DMS114 treated with DMSO at 0.1 percent for 48 hours (cell line): ENCODE measurements around the gene TEK.
"Not testable (repeated sequence)": the region's sequence is repeated elsewhere in the genome, so short reads cannot be mapped to it uniquely, and the experiment has no call there.

ENCODE experiments used
- DNase-seq: peaks from one replicate; lab custom pipeline; 2025; ENCODE audit not compliant: unreplicated experiment; lab: John Stamatoyannopoulos, UW

TEK gene

GRCh38 chr9:27108981-27109541 is at the start of gene TEK:
TEK (plus strand) TSS chr9:27109225; CDS start chr9:27109591, 366 bp downstream.
- DNase-seq = no peak

- no peak for DNase-seq
These were observed 49.6 kb upstream of the TEK start for GRCh38 chr9:27059412-27059811.

GRCh38 chr9:27059907-27060306 is 49.1 kb upstream of the TEK start:
- no peak for DNase-seq

- DNase-seq = no peak
These were observed 43.7 kb upstream of the TEK start for GRCh38 chr9:27065288-27065687.

- DNase-seq = no peak
These were observed 34.9 kb upstream of the TEK start for GRCh38 chr9:27073841-27074728.

GRCh38 chr9:27078685-27079084 is 30.3 kb upstream of the TEK start:
- DNase-seq = no peak

GRCh38 chr9:27085456-27085855 is 23.6 kb upstream of the TEK start:
- no peak for DNase-seq

GRCh38 chr9:27086818-27087680 is 22.0 kb upstream of the TEK start:
- DNase-seq = no peak

GRCh38 chr9:27088981-27089380 is 20.0 kb upstream of the TEK start:
- no peak for DNase-seq

- no peak for DNase-seq
These were observed 19.3 kb upstream of the TEK start for GRCh38 chr9:27089706-27090105.

- DNase-seq = no peak
These were observed 18.8 kb upstream of the TEK start for GRCh38 chr9:27090231-27090630.

GRCh38 chr9:27090711-27091110 is 18.3 kb upstream of the TEK start:
- no peak for DNase-seq

- DNase-seq = not testable (repeated sequence)
These were observed 16.5 kb upstream of the TEK start for GRCh38 chr9:27092496-27092895.

GRCh38 chr9:27093384-27094067 is 15.5 kb upstream of the TEK start:
- DNase-seq = not testable (repeated sequence)

GRCh38 chr9:27094640-27095298 is 14.3 kb upstream of the TEK start:
- no peak for DNase-seq

GRCh38 chr9:27107241-27107640 is 1.8 kb upstream of the TEK start:
- DNase-seq = no peak

GRCh38 chr9:27109621-27110020 is 596 bp downstream of the TEK start:
- no peak for DNase-seq

GRCh38 chr9:27110181-27110580 is 1.2 kb downstream of the TEK start:
- no peak for DNase-seq

GRCh38 chr9:27112235-27112634 is 3.2 kb downstream of the TEK start:
- no peak for DNase-seq

GRCh38 chr9:27117489-27118135 is 8.6 kb downstream of the TEK start:
- no peak for DNase-seq
